DMS 273 (cell line): ENCODE measurements around the gene SECTM1.
"Not testable (repeated sequence)": the region's sequence is repeated elsewhere in the genome, so short reads cannot be mapped to it uniquely, and the experiment has no call there.

Experiments
- DNase-seq: peaks from one replicate; lab custom pipeline; 2025; ENCODE audit not compliant: unreplicated experiment; lab: John Stamatoyannopoulos, UW

Gene SECTM1

DNA sequence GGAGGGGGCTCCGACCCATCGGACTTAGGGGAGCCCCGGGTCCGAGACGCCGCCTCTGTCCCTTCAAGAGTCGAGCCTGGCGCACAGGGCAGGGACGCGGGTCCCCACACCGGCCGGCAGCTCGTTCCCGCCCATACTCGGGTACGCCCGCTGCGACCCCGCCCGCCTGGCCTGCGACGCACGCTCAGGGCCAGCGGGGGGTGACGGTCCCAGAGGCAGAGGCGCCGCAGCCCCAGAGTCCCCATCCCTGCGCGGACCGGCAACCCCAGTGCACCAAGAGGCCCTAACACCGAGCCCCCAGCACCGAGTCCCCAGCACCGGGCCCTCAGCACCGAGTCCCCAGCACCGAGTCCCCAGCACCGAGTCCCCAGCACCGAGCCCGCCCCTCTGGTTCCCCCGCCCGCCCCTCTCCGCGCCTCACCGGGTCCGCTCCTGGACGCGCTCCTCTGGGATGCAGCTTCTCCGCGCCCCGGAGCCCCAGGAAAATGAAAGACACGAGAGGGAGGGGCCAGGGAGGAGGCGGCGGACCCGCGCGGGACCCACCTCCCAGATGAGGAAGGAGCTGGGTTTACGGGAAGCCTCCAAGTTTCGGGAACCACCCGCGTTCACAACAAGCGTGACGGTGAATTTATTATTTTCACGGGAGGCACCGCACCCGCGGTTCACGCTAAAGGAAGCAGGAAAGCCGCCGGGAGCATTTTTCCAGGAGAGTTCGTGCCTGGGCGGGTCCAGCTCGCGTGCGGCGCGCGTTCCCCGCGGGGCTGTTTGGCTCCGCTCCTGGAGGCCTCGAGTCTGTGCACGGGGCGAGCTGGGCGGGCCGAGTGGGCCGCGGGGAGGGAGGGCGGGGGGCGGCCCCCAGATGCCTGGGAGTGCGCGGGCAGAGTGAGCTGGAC lies at the start of gene SECTM1:
SECTM1 (minus strand) TSS at position 488 of the 893 bp plus-strand sequence. CDS start 6,526 bp downstream, outside the sequence.
- DNase-seq, result peak; percentile 43

GRCh38 chr17:82382933-82383255 lies 49.3 kb upstream of the SECTM1 start:
- DNase-seq, result no peak

DNA sequence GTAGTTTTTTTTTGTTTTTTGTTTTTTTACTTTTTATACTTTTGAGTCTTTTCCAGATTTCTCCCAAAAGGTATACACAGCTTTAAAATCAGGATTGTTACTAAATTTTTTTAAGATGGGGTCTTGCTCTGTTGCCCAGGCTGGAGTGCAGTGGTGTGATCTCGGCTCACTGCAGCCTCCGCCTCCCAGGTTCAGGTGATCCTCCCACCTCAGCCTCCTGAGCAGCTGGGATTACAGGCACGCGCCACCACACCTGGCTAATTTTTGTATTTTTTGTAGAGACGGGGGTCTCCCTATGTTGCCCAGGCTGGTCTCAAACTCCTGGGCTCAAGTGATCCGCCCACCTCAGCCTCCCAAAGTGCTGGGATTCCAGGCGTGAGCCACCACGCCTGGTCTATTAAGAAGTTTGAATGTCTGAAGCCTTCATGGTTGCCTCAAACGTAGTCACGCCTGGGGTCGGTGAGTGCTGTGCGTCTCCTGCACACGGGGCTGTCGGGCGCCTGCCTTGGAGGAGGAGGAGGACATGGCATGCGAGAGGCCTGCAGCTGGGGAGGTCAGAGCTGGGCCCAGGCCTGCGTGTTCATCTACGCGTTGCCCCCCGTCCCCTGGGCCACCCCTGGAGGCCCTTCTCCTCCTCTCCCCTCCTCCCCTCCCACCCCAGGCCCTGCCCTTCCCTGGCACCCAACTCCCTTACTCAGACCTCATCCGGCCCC lies 48.8 kb upstream of the SECTM1 start:
- DNase-seq, result not testable (repeated sequence)

GRCh38 chr17:82381703-82382009 lies 48.1 kb upstream of the SECTM1 start:
- DNase-seq, result not testable (repeated sequence)

DNA sequence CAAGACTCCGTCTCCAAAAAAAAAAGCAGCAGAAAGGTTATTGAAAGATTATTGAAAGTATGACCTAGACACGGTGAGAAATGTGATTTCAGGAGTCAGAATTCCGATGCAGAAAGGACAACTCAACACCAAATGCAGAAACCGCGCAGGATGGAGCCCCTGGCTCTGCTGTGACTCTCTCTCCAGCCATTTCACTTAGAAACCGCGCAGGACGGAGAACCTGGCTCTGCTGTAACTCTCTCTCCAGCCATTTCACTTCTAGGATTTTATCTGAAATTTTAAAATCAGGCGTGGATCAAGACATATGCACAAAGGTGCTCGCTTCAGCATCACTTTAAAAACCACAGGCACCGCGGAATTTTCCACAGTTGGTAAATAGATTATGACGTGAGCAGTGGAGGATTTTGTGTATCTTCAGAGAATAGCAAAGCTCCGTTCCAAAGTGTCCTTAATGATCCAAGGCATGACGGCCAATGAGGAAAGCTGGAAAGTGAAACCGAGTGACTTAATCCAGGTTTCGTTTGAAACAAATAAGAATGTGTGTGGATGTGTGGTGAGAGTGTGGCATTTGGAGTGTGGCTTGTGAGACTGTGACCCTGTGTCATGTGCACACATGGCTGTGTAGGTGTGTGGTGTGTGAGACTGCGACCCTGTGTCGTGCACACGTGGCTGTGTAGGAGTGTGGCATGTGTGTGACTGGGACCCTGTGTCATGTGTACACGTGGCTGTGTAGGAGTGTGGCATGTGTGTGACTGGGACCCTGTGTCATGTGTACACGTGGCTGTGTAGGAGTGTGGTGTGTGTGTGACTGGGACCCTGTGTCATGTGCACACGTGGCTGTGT lies 47.5 kb upstream of the SECTM1 start:
- DNase-seq, result no peak

GRCh38 chr17:82378741-82379021 lies 45.1 kb upstream of the SECTM1 start:
- DNase-seq, result no peak

DNA sequence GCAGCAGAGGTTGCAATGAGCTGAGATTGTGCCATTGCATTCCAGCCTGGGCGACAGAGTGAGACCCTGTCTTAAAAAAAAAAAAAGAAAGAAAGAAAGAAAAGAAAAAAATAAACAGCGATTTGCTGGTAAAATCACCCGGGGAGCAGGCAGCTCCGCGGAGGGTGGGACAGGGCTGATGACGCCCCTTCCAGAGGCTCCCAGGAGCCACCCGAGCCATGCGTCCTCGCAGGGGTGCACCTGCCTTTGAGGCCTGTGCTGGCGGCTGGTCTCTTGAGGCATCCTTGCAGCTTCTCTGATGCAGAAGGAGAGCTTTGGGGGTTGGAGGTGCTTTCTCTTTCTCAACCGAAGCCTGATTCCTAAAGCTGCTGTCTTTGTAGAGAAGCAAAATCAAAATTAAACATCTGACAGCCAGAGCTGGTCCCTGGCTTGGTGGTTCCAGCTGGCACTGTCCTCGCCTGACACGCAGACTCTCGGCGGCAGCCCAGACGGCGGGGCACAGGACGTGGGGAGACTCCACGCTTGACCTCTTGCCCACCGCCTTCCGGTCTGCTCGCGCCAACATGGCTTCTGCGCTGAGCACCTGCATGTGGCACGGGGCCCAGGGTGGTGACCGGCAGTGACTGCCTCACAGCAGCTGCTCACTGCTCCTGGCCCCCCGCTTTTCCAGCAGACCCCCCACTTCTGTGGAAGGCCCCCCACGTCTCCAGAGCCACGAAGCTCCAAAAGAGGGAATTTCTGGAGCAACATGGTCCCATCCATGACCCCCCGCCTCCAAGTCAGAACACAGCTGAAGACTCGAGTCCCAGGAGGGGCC lies 44.6 kb upstream of the SECTM1 start:
- DNase-seq, result no peak

- DNase-seq, result not testable (repeated sequence)
Observed at GRCh38 chr17:82377294-82377693, 43.7 kb upstream of the SECTM1 start.

- DNase-seq, result no peak
Observed at GRCh38 chr17:82376042-82376730, 42.6 kb upstream of the SECTM1 start.

GRCh38 chr17:82375359-82376041 lies 41.9 kb upstream of the SECTM1 start:
- no peak for DNase-seq

- DNase-seq, result peak; percentile 61
Observed at GRCh38 chr17:82374626-82375331, 41.2 kb upstream of the SECTM1 start.

GRCh38 chr17:82373731-82374625 lies 40.4 kb upstream of the SECTM1 start:
- DNase-seq, result no peak

DNA sequence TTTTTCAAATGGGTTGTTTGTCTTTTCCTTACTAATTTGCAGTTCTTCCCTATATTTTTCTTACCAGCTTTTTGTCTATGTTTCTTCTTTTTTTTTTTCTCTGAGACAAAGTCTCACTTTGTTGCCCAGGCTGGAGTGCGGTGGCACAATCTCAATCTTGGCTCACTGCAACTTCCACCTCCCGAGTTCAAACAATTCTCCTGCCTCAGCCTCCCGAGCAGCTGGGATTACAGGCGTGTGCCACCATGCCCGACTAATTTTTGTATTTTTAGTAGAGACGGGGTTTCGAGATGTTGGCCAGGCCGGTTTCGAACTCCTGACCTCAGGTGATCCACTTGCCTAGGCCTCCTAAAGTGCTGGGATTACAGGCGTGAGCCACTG lies 39.5 kb upstream of the SECTM1 start:
- DNase-seq, result not testable (repeated sequence)

DNA sequence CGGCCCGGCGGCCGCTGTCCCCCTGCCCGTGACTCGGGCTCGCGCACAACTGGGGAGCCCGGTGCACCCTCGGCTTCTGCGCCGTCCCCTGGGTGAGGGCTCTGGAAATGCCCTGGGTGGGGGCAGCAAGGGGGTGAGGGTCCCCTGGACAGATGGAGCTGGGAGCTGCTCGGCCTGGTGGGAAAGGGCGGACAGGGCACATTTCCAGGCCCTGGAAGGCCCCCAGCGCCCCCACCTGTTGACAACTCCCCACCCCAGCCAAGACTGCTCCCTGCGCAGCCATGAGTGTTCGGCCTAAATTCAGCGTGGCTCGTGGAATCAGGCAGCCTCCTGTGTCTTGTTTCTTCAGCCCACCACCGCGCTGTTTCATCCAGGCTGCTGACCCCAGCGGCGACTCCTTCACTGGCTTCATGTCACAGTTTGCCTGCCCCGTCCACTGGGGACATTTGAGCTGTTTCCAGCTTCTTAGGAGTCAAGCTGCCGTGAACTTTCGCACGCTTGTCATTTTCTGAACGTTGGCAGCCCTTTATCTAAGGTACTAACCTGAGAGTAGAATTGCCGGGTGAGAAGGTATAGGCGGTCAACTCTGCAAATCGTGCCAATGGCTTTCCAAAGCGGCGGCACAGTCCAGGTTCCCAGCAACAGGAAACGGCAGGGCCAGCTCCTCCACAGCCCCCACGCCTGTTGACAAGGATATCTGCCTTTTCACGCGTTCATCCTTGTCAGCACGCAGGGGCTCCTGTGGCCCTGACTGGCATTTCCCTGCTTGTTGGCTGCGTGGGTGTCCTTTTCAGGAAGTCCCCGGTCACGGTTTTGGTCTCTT lies 38.9 kb upstream of the SECTM1 start:
- DNase-seq, result no peak

DNA sequence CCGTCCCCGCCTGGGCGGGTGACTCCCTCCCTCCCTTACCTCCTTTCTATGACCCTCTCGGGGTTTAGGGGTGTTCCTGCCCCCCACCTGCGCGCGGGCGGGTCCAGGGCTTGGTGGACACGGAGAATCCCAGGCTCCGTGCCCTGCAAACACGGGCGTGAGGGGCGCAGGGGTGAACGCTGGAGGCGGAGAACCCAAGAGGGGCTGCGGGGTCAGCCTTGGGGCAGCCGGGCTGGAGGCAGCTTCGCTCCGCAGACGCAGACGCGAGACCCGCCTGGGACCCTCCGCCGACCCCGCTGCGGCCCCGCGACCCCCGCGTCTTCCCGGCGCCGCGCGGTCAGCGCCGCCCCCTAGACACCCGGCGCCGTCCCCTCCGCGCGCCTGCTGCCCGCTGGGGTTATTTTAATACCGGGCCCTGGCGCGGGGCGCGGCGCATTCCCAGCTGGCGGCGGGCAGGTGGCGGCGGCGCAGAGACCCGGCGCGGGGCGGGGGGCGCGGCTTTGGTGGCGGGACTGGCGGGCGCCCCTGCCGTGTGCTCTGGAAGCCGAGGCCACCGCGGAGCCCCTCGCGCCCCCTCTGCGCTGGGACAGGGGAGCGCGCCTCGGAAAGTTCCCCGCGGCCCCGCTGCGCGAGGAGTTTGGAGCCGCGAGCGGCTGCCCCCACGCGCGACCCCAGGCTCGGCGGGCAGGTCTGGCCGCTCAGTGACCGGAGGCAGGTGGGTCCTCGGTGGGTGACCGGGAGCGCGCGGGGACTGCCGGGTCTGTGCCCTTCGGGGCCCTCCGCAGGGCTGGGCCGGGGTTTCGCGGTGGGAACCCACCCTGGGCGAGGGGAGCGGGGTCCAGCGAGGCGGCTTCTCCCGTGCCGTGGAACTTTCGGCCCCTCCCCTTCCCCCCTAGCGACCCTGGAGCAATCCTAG lies 38.0 kb upstream of the SECTM1 start, which contains the start of gene UTS2R:
UTS2R (plus strand) TSS at position 433 of the 916 bp plus-strand sequence. CDS start 2,560 bp downstream, outside the sequence.
- DNase-seq, result peak; percentile 53
